GM21423 (cell line): ENCODE results near the gene NCSTN.

Source experiments
- ATAC-seq: cut with Tn5 transposase; IDR thresholded peaks from one replicate; pipeline ENCODE4 v1.9.1; 2021; ENCODE audit warnings: mild to moderate bottlenecking, moderate library complexity; ENCODE audit not compliant: unreplicated experiment

NCSTN gene

GRCh38 chr1:160403244-160403643 is 60.1 kb downstream of the NCSTN start:
- no peak for ATAC-seq

GRCh38 chr1:160404094-160404493 is 60.9 kb downstream of the NCSTN start:
- no peak for ATAC-seq

GRCh38 chr1:160405331-160405877 is 62.2 kb downstream of the NCSTN start:
- ATAC-seq, result no peak

- ATAC-seq, result no peak
These were observed 63.2 kb downstream of the NCSTN start for GRCh38 chr1:160406131-160406968.

GRCh38 chr1:160407839-160408801 is 64.9 kb downstream of the NCSTN start:
- ATAC-seq, result no peak
